Uterus (tissue), 4 donors: ENCODE data around the gene GKN1. TPM values are rescaled to one million over a fixed set of nuclear protein-coding genes. Genes with fewer than 3 reads are reported as not detected.

Experiments used
- DNase-seq, 2 donors: peaks; one replicate each; pipeline ENCODE4 v3.0.0-alpha.2; 2019 to 2020
- H3K27ac ChIP-seq, 2 donors: fragments of 200-600 bp; sonication (generic); 1 replicate in 1 of 2; 2 replicates in 1 of 2; pipeline ENCODE4 v1.5.1; 2016 to 2018
- H3K27me3 ChIP-seq, 2 donors: fragments of 200-600 bp; sonication (generic); one replicate each; pipeline ENCODE4 v1.5.1; 2018 to 2019; ENCODE audit warnings: control low read depth in 1 of 2
- H3K36me3 ChIP-seq, 2 donors: fragments of 200-600 bp; sonication (generic); one replicate each; pipeline ENCODE4 v1.5.1; 2019; ENCODE audit warnings: control low read depth in 1 of 2
- H3K4me1 ChIP-seq, 2 donors: fragments of 200-600 bp; sonication (generic); one replicate each; pipeline ENCODE4 v1.5.1; 2018 to 2019; ENCODE audit warnings: control low read depth in 1 of 2
- H3K4me3 ChIP-seq, 2 donors: fragments of 200-600 bp; sonication (generic); 1 replicate in 1 of 2; 2 replicates in 1 of 2; pipeline ENCODE4 v1.5.1; 2018 to 2019; ENCODE audit warnings: mild to moderate bottlenecking in 1 of 2
- H3K9me3 ChIP-seq, 2 donors: fragments of 200-600 bp; sonication (generic); one replicate each; pipeline ENCODE4 v1.5.1; 2019; ENCODE audit warnings: control low read depth in 1 of 2
- CTCF ChIP-seq, 4 experiments: fragments of 200-600 bp in 2 of 4; fragments of 450-650 bp in 2 of 4; sonication (generic) in 2 of 4; IDR thresholded peaks; one replicate each; pipeline ENCODE4 v1.5.1; 2016 to 2019; ENCODE audit warnings: antibody characterized with exemption in 4 of 4, mild to moderate bottlenecking in 2 of 4, moderate library complexity in 1 of 4
- POLR2A ChIP-seq, 2 donors: fragments of 450-650 bp; IDR thresholded peaks; one replicate each; pipeline ENCODE4 v1.6.1; 2016; ENCODE audit warnings: antibody characterized with exemption in 2 of 2, mild to moderate bottlenecking in 1 of 2, moderate library complexity in 1 of 2
- intact Hi-C: fragments of 100-400 bp; cut with DNase I; formaldehyde crosslinking; loops from one replicate; pipeline ENCODE4 v1.15.1; 2023; ENCODE audit warnings: low total_unique reads
- total RNA-seq, 4 donors: library from RNA; depleted of rRNA in 3 of 4; stranded (reverse); fragments of >200 nt in 3 of 4; gene quantifications; one replicate each; pipeline versions ENCODE4 v1.1.0 to v1.2.4, GENCODE V29; 2014 to 2023
- donor health status: DM: yes; HTN: yes; CAD: no.

Gene GKN1
- total RNA-seq, 4 donors from 2014 or later: not detected

- no peak overlapping the region for H3K27ac ChIP-seq
- H3K27me3 ChIP-seq: no peaks in the 10 kb centered on the region
- no peak for DNase-seq
- no peaks in the 10 kb centered on the region for H3K9me3 ChIP-seq
- H3K36me3 ChIP-seq: no peaks in the 10 kb centered on the region
- peaks cover 0 to 11% of the 10 kb centered on the region in 2 donors for H3K4me1 ChIP-seq
- no peak overlapping the region for H3K4me3 ChIP-seq
- intact Hi-C loops: loop anchor here (5.0 kb wide), 1 partner anchor 296 kb away; no protein-coding TSS in a partner anchor
- TF ChIP-seq CTCF (IDR thresholded peaks at IDR 0.05): no peak
- no peak for TF ChIP-seq POLR2A (IDR thresholded peaks at IDR 0.05)
Measured at GRCh38 chr2:69011611-69012157, 37.2 kb downstream of the GKN1 start.

- peak overlapping the region; percentile 88 to 89 for H3K27ac ChIP-seq
- peak; percentile 79 to 85 for DNase-seq
- peaks cover 0 to 11% of the 10 kb centered on the region in 2 donors for H3K4me1 ChIP-seq
- intact Hi-C loops: loop anchor here (5.0 kb wide), 1 partner anchor 295 kb away; no protein-coding TSS in a partner anchor
- H3K4me3 ChIP-seq: peak overlapping the region; percentile 67 to 69
- H3K27me3 ChIP-seq: no peaks in the 10 kb centered on the region
- H3K9me3 ChIP-seq: no peaks in the 10 kb centered on the region
- H3K36me3 ChIP-seq: no peaks in the 10 kb centered on the region
- peak; percentile 72 to 89 (median 85) for TF ChIP-seq CTCF (IDR thresholded peaks at IDR 0.05)
- no peak for TF ChIP-seq POLR2A (IDR thresholded peaks at IDR 0.05)
Measured at GRCh38 chr2:69012310-69013141, 38.1 kb downstream of the GKN1 start.

GRCh38 chr2:69013142-69013839, 38.9 kb downstream of the GKN1 start, which contains the start of gene ANTXR1:
ANTXR1 (plus strand) TSS chr2:69013179; CDS start chr2:69013500, 321 bp downstream.
- peak; percentile 66 to 74 for DNase-seq
- H3K4me1 ChIP-seq: peaks cover 0 to 11% of the 10 kb centered on the region in 2 donors
- intact Hi-C loops: loop anchor here (5.0 kb wide), 1 partner anchor 294 kb away; no protein-coding TSS in a partner anchor

More at GRCh38 chr2:69013142-69013839, 38.9 kb downstream of the GKN1 start, which contains the start of gene ANTXR1:
- no peaks in the 10 kb centered on the region for H3K9me3 ChIP-seq
- H3K27me3 ChIP-seq: no peaks in the 10 kb centered on the region
- peak within 1 kb of the TSS; percentile 88 to 89 for H3K27ac ChIP-seq
- peak within 1 kb of the TSS; percentile 67 to 69 for H3K4me3 ChIP-seq
- peak; percentile 29 to 47 for TF ChIP-seq POLR2A (IDR thresholded peaks at IDR 0.05)
- peak in 2 of 4 experiments; percentile 13 to 18 for TF ChIP-seq CTCF (IDR thresholded peaks at IDR 0.05)
- no peaks in the 10 kb centered on the region for H3K36me3 ChIP-seq
